Right atrium auricular region (tissue), 2 donors: ENCODE data around the gene MIB1. TPM values are rescaled to one million over a fixed set of nuclear protein-coding genes. Genes with fewer than 3 reads are reported as not detected.
"Not testable (repeated sequence)": the region's sequence is repeated elsewhere in the genome, so short reads cannot be mapped to it uniquely, and the experiment has no call there.

Experiments
- DNase-seq: peaks from one replicate; pipeline ENCODE4 v3.0.0-alpha.2; 2019; ENCODE audit warnings: low spot score
- H3K27ac ChIP-seq, 2 donors: fragments of 200-600 bp; sonication (generic); 1 replicate in 1 of 2; 2 replicates in 1 of 2; pipeline ENCODE4 v1.5.1; 2016 to 2019
- H3K27me3 ChIP-seq, 2 donors: fragments of 200-600 bp; sonication (generic); one replicate each; pipeline versions ENCODE4 v1.5.1 to v1.6.0; 2017 to 2019
- H3K36me3 ChIP-seq: fragments of 200-600 bp; sonication (generic); one replicate; pipeline ENCODE4 v1.5.1; 2016
- H3K4me1 ChIP-seq, 2 donors: fragments of 200-600 bp; sonication (generic); one replicate each; pipeline versions ENCODE4 v1.5.1 to v1.6.0; 2017 to 2019
- H3K4me3 ChIP-seq, 2 donors: fragments of 200-600 bp; sonication (generic); 1 replicate in 1 of 2; 2 replicates in 1 of 2; pipeline ENCODE4 v1.5.1; 2017 to 2019; ENCODE audit warnings: mild to moderate bottlenecking in 1 of 2, moderate library complexity in 1 of 2
- H3K9me3 ChIP-seq, 2 donors: fragments of 200-600 bp; sonication (generic); one replicate each; pipeline ENCODE4 v1.5.1; 2019
- total RNA-seq, 2 donors: library from RNA; depleted of rRNA; stranded (reverse); fragments of >200 nt; gene quantifications; one replicate each; pipeline ENCODE4 v1.1.0, GENCODE V29; 2016
- TF ChIP-seq, protein P1 (sequence below), 2 donors: fragments of 200-600 bp; sonication (generic); IDR thresholded peaks; one replicate each; pipeline ENCODE4 v1.5.1; 2019; ENCODE audit warnings: antibody characterized with exemption in 2 of 2

Gene MIB1
- total RNA-seq, 2 donors from 2014 or later = 16.7 to 20.8 TPM

DNA sequence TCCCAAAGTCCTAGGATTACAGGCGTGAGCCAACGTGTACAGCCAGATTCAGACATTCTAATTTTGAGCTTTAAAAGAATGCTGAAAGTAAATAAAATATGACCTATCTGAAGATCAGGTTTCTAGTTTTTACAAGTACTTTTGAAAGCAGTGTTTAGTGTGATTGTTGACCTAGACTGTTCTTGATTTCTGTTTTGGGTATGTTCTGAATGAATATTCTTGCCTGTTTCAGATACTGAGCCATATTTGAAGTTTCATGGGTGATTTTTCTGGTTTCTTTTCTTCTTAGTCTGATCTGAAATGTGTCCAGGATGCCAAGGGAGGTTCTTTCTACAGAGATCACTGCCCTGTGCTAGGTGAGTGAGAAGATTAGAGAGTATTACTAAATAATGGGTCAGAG is 37.2 kb downstream of the MIB1 start:
- peaks cover 11% of the 10 kb centered on the region for H3K36me3 ChIP-seq
- H3K27me3 ChIP-seq = no peaks in the 10 kb centered on the region
- H3K4me1 ChIP-seq = no peaks in the 10 kb centered on the region
- no peak for DNase-seq
- TF ChIP-seq, protein P1, sequence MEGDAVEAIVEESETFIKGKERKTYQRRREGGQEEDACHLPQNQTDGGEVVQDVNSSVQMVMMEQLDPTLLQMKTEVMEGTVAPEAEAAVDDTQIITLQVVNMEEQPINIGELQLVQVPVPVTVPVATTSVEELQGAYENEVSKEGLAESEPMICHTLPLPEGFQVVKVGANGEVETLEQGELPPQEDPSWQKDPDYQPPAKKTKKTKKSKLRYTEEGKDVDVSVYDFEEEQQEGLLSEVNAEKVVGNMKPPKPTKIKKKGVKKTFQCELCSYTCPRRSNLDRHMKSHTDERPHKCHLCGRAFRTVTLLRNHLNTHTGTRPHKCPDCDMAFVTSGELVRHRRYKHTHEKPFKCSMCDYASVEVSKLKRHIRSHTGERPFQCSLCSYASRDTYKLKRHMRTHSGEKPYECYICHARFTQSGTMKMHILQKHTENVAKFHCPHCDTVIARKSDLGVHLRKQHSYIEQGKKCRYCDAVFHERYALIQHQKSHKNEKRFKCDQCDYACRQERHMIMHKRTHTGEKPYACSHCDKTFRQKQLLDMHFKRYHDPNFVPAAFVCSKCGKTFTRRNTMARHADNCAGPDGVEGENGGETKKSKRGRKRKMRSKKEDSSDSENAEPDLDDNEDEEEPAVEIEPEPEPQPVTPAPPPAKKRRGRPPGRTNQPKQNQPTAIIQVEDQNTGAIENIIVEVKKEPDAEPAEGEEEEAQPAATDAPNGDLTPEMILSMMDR (IDR thresholded peaks at IDR 0.05) = no peak
- H3K4me3 ChIP-seq = no peak overlapping the region
- H3K9me3 ChIP-seq = no peaks in the 10 kb centered on the region
- no peak overlapping the region for H3K27ac ChIP-seq

DNA sequence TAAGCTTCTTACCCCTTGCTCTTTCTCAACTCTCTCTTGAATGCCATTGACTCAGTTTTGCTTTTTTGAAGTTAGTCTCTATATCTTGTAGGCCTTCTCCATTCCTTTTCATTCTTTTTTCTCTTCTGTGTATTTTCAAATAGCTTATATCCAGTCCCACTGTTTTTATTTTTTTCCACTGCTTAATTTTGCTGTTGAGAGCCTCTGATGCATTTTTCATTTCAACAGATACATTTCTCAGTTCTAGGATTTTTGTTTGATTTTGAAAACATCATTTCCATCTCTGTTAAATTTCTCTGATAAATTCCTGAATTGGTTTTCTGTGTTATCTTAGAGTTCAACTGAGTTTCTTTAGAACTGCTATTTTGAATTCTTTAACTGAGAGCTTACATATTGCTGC is 45.9 kb downstream of the MIB1 start:
- Histone ChIP-seq H3K9me3 (peaks cover 0 to 27% of the 10 kb centered on the region in 2 donors), H3K4me1 (no peaks in the 10 kb centered on the region), H3K27me3 (no peaks in the 10 kb centered on the region), H3K36me3 (peaks cover 39% of the 10 kb centered on the region), H3K4me3 (no peak overlapping the region), H3K27ac (no peak overlapping the region)
- no peak for DNase-seq
- TF ChIP-seq, protein P1 (IDR thresholded peaks at IDR 0.05) = no peak

DNA sequence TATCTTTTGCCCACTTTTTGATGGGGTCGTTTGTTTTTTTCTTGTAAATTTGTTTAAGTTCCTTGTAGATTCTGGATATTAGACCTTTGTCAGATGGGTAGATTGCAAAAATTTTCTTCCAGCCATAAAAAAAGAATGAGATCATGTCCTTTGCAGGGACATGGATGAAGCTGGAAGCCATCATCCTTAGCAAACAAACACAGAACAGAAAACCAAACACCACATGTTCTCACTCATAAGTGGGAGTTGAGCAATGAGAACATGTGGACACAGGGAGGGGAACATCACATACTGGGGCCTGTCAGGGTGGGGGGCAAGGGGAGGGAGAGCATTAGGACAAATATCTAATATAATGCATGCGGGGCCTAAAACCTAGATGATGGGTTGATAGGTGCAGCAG is 55.5 kb downstream of the MIB1 start:
- DNase-seq, H3K27ac ChIP-seq, H3K9me3 ChIP-seq, H3K4me1 ChIP-seq, H3K36me3 ChIP-seq, H3K4me3 ChIP-seq, H3K27me3 ChIP-seq: not testable (repeated sequence)

DNA sequence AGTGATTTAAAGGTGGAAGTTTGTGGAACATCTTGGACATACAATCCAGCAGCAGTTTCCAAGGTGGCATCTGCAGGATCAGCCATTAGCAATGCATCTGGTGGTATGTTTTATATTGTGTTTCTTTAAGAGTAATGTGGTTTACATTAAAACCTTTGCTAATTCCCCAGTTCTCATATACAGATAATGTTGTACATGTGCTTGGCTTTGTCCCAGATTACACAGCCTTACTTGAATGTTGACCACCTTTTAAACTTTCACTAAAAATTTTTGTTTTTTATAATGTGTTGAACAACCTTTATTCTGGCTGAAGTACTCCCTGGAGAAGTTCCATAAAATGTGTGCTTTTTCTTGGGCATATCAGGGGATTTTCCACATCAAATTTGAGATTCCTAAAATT is 57.5 kb downstream of the MIB1 start:
- no peaks in the 10 kb centered on the region for H3K36me3 ChIP-seq
- peaks cover 0 to 9% of the 10 kb centered on the region in 2 donors for H3K4me1 ChIP-seq
- no peak overlapping the region for H3K4me3 ChIP-seq
- H3K27ac ChIP-seq = no peak overlapping the region
- H3K27me3 ChIP-seq = no peaks in the 10 kb centered on the region
- no peak for DNase-seq
- no peaks in the 10 kb centered on the region for H3K9me3 ChIP-seq
- TF ChIP-seq, protein P1 (IDR thresholded peaks at IDR 0.05) = no peak

DNA sequence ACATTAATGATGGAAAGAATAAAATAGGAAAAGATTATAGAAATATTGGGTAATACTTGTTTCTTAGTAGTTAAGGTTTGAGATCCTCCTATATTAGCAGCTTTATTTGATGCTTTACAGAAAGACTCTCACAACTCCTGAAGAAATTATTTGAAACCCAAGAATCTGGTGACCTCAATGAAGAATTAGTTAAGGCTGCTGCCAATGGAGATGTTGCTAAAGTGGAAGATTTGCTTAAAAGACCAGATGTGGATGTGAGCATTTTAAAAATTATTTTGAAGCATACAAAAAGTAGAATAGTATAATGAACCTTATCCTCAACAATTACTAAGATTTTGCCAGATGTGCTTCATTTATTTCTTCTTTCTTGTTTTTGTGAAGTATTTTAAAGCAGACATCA is 59.1 kb downstream of the MIB1 start:
- DNase-seq = no peak
- H3K27me3 ChIP-seq = no peaks in the 10 kb centered on the region
- TF ChIP-seq, protein P1 (IDR thresholded peaks at IDR 0.05) = no peak
- no peaks in the 10 kb centered on the region for H3K36me3 ChIP-seq
- no peaks in the 10 kb centered on the region for H3K9me3 ChIP-seq
- H3K4me1 ChIP-seq = peaks cover 0 to 9% of the 10 kb centered on the region in 2 donors
- no peak overlapping the region for H3K4me3 ChIP-seq
- H3K27ac ChIP-seq = no peak overlapping the region

DNA sequence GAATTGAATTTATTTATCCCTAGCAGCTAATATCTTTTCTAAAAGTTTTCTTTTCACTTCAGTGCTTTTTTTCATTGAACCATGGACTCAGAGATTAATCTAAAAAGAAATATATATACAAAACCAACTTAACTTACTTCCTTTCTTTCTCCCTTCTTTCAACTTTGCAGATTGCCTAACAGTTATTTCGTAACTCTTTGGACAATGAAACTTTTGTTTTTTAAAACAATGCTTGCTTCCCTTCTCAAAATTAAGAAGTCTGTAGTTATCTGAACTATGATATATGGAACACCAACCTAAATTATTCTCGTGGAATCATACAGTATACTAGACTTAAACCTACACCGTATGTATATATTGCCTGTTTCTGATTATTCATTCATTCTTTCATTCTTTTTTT is 62.9 kb downstream of the MIB1 start:
- Histone ChIP-seq H3K4me1 (peaks cover 0 to 7% of the 10 kb centered on the region in 2 donors), H3K27me3 (no peaks in the 10 kb centered on the region), H3K4me3 (no peak overlapping the region), H3K27ac (no peak overlapping the region), H3K36me3 (no peaks in the 10 kb centered on the region), H3K9me3 (no peaks in the 10 kb centered on the region)
- no peak for DNase-seq
- TF ChIP-seq, protein P1 (IDR thresholded peaks at IDR 0.05) = no peak
